ENCODE data around the gene STXBP1.

DNA sequence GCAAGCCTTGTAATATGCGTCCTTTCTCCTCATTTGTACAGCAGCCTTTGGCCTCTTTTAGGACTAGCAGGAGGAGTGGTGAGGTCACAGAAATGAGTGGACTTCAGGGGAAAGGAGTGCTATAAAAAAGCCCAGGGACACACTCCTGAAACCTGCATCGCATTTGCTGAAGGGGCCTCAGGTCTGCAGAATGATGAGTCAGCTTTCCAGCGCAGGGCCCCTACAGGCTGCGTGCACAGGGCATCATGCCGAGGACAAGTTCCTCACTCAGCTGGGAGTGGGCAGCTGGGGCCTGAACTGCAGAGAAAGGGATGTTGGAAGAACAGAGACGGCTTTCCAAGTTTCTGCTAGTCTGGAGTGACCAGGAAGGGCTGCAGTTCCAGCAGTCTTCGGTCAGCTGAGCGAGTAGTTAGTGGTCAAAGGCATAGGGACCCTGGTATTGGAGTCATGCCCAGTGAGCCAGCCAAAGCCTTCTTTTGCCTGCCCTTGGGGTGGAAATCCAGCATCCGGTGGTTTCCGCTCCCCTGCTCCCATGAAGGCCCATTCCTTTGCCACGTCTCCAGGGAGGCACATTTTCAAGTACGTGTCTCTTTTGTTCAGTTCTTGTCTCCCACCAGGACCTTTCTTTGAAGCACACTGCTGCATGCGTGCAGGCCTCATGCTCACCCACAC, 77.4 kb downstream of the STXBP1 start:
- TF ChIP-seq, protein P1, sequence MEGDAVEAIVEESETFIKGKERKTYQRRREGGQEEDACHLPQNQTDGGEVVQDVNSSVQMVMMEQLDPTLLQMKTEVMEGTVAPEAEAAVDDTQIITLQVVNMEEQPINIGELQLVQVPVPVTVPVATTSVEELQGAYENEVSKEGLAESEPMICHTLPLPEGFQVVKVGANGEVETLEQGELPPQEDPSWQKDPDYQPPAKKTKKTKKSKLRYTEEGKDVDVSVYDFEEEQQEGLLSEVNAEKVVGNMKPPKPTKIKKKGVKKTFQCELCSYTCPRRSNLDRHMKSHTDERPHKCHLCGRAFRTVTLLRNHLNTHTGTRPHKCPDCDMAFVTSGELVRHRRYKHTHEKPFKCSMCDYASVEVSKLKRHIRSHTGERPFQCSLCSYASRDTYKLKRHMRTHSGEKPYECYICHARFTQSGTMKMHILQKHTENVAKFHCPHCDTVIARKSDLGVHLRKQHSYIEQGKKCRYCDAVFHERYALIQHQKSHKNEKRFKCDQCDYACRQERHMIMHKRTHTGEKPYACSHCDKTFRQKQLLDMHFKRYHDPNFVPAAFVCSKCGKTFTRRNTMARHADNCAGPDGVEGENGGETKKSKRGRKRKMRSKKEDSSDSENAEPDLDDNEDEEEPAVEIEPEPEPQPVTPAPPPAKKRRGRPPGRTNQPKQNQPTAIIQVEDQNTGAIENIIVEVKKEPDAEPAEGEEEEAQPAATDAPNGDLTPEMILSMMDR (conservative IDR thresholded peaks at IDR 0.05 in 1 of 2, IDR thresholded peaks at IDR 0.05 in 1 of 2; ENCODE audit: low read depth in 1 of 2, low read length in 2 of 2), result no peak
- TF ChIP-seq EZH2 (IDR thresholded peaks at IDR 0.05; ENCODE audit: low read length, missing control alignments), result no peak

Data from fibroblast of lung (primary cell).